A673 (cell line): Measurements from ENCODE around the gene C1QTNF4.

Source experiments
- EZH2 ChIP-seq: fragments of 200-600 bp; sonication (generic); IDR thresholded peaks from 2 replicates; pipeline ENCODE4 v1.6.1; 2017; ENCODE audit warnings: borderline replicate concordance, low read depth, mild to moderate bottlenecking, mixed read lengths, antibody characterized with exemption, low read length; ENCODE audit not compliant: poor library complexity, severe bottlenecking
- TF ChIP-seq, protein P1 (sequence below): fragments of 300-800, 200-600 bp; sonication (generic); conservative IDR thresholded peaks from 2 replicates; pipeline ENCODE4 v1.5.1; 2017; ENCODE audit warnings: low read depth, mild to moderate bottlenecking, antibody characterized with exemption, low read length, moderate library complexity, mixed read lengths

GRCh38 chr11:47577460-47578041, 16.7 kb downstream of the C1QTNF4 start:
- TF ChIP-seq, protein P1, sequence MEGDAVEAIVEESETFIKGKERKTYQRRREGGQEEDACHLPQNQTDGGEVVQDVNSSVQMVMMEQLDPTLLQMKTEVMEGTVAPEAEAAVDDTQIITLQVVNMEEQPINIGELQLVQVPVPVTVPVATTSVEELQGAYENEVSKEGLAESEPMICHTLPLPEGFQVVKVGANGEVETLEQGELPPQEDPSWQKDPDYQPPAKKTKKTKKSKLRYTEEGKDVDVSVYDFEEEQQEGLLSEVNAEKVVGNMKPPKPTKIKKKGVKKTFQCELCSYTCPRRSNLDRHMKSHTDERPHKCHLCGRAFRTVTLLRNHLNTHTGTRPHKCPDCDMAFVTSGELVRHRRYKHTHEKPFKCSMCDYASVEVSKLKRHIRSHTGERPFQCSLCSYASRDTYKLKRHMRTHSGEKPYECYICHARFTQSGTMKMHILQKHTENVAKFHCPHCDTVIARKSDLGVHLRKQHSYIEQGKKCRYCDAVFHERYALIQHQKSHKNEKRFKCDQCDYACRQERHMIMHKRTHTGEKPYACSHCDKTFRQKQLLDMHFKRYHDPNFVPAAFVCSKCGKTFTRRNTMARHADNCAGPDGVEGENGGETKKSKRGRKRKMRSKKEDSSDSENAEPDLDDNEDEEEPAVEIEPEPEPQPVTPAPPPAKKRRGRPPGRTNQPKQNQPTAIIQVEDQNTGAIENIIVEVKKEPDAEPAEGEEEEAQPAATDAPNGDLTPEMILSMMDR = no peak
- no peak for TF ChIP-seq EZH2
